Caki2 (cell line): ENCODE results near the gene EDEM1. TPM values are rescaled to one million over a fixed set of nuclear protein-coding genes. Genes with fewer than 3 reads are reported as not detected.
"Not testable (repeated sequence)": the region's sequence is repeated elsewhere in the genome, so short reads cannot be mapped to it uniquely, and the experiment has no call there.

Source experiments
- DNase-seq: peaks from one replicate; pipeline ENCODE4 v3.0.0-alpha.2; 2015; ENCODE audit warnings: low read depth
- in situ Hi-C: cut with HindIII; loops from 2 replicates; pipeline ENCODE4 v1.10.0; 2016; ENCODE audit warnings: low sequenced_read_pairs, low pct_unique_long_range_greater_than_20kb, mixed read lengths
- total RNA-seq: library from RNA; depleted of rRNA; stranded (reverse); fragments of >200 nt; shearing (Covaris generic); gene quantifications from 2 replicates; pipeline ENCODE4 v1.2.3, GENCODE V29; 2014; ENCODE audit warnings: low replicate concordance

The EDEM1 gene
- total RNA-seq, 1 experiment from 2014 or later: 15.9 TPM

DNA sequence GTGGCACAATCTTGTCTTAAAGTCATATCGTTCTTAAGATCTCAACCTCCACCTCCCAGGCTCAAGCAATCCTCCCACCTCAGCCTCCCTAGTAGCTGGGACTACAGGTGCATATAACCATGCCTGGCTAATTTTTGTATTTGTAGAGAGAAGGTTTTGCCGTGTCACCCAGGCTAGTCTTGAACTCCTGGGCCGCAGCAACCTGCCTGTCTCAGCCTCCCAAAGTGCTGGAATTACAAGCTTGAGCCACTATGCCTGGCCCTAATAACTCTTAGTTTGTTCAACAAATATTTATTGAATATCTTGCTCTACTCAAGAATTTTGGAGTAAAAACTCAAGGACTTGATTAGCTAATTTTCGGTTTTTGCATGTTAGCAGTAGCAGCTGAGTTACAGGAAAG lies 19.4 kb upstream of the EDEM1 start:
- DNase-seq: no peak
- in situ Hi-C loops: no loop called here

DNA sequence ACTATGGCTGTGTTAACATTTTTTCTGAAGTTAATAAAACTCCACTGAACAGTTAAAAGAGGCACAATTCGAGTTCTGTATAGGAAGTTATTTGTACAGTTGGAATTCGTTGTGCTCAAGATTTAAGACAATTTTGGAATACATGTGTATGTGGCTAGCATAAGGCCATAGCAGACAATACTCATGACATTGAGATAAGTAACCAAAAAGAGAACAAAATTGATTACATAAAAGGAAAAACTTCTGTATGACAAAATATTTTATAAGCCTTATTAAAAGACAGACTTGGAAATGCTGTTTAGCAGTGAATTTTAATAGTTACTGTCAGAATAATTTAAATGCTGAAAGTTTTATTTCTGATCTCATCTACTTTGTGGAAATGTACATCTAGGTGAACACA lies 17.7 kb upstream of the EDEM1 start:
- in situ Hi-C loops: no loop called here
- DNase-seq: no peak

DNA sequence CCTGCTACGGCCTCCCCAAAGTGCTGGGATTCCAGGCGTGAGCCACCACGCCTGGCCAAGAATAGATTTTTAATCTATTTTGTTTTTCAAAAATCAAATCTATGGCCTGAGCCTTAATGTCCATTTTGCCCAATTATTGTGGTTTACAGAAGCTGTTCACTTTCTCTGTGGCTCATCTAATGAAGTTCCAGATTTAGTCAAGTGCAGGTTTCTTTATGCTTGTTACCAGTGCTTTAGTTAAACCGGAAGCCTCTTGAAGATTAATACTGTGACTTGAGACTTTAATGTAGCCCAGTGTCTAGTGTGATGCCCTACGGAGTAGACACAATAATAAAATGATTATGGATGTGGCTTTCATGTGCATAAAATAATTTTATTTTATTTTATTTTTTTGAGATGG lies 16.5 kb upstream of the EDEM1 start:
- no peak for DNase-seq
- in situ Hi-C loops: no loop called here

DNA sequence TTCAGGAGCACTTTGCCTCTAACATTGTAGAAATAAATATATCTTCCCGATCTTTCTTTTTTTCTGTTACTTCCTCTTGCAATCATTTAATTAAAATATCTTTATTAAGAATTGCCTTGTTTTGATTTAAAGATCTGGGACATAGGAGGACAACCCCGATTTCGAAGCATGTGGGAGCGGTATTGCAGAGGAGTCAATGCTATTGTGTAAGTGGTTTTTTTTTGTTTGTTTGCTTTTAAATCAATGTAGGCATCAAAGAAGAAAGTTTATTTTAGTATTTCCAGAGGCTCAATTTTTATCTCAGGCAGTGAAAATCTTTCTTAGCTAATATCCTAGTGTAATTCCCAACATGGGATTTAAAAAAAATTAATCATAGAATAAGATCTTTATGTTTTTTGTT lies 15.5 kb upstream of the EDEM1 start:
- no peak for DNase-seq
- in situ Hi-C loops: no loop called here

DNA sequence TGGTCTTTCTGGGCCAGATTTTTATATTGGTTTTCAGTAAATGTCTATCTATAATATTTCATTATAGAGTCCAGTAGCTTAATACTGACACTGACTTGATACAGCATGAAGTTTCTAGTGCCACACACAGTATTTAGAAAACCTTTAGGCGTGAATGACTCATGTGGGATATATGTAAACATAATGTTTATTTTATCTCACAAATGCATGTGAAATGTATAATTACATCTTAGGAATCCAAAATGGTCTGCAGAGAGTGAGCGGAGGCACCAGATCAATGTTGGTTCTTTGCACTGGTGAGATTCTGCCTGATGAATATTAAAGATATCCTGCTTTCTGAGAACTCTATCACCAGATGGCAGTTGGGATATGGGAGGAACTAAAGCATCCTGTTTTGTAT lies 8.5 kb upstream of the EDEM1 start:
- in situ Hi-C loops, DNase-seq: not testable (repeated sequence)

DNA sequence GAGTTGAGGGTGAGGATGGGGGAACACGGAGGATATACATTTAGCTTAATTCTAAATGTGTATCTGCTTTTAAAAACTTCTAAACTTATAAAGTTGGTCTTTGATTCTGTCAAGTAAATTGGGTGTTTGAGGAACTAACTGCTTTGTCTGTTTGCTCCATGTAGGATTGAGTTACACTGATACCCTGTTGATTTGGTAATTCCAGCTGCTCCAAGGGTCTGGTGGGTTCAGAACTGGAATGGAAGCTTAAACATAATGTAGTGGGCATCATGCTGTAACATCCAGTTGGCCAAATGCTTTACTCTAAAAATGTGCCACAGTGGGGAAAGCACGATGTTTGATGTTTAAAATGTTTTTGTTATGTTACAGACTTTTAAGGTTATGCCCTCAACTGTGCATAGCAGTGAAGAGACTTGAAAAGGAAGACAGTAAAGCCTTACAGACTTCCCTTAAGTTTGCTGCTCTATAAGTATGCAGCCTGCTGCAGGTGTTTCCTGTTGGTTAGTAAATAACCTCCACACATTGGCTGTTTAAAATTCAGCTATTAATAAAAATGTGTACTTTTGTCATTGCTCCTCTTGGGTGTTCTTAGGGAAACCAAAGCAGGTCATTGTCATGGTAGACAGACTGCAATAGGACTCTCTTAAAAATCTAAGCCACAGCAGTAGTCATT lies 5.9 kb upstream of the EDEM1 start:
- in situ Hi-C loops: no loop called here
- DNase-seq: no peak

DNA sequence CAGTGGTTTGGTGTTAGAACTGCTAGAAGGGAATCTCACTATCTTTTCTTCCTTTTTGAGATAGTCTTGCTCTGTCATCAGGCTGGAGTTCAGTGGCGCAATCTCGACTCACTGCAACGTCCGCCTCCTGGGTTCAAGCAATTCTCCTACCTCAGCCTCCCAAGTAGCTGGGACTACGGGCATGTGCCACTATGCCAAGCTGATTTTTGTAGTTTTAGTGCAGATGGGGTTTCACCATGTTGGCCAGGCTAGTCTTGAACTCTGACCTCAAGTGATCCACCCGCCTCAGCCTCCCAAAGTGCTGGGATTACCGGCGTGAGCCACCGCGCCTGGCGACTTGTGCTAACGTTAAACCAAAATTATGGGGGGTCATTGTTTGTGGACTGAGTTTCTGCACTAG lies 3.8 kb upstream of the EDEM1 start:
- DNase-seq, in situ Hi-C loops: not testable (repeated sequence)

DNA sequence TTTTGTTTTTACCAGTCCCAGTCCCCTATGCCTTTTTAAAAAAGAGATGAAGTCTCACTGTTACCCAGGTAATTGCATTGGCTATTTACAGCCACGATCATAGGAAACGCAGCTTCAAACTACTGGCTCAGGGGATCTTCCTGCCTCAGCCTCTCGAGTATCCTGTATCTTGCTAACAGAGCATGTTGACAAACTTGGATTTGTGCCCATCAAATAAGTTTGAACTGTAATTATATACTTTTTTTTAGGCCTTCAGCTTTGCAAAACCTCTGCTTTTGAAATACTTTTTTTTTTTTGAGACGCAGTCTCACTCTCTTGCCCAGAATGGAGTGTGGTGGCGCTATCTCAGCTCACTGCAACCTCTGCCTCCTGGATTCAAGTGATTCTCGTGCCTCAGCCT lies 3.0 kb upstream of the EDEM1 start:
- in situ Hi-C loops: no loop called here
- DNase-seq: no peak

DNA sequence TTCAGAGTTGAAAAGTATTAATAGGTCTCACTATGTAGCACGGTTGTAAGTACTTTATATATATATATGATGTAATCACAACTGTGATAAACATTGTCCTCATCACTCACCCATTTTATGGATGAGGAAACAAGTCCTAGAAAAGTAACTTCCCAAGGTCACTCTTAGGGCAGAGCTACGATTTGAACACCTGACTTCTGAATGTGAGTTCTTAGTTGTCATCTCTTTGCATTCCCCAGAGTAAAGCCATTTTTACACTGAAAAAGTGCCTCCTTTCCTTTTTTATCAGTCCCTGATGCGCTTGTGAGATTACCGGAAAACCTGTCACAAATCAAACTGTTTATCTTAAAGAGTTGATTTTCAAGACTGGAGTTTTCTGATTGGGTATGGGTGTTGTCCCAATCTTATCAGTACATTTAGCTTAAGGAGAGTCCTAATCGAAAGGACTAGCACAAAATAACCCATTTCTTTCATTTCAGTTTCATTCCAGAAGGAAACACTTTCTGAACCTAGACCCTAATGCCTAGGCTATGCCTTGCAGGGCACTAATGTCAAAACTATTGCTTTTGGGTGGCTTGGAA lies 2.3 kb upstream of the EDEM1 start:
- in situ Hi-C loops: no loop called here
- DNase-seq: no peak

DNA sequence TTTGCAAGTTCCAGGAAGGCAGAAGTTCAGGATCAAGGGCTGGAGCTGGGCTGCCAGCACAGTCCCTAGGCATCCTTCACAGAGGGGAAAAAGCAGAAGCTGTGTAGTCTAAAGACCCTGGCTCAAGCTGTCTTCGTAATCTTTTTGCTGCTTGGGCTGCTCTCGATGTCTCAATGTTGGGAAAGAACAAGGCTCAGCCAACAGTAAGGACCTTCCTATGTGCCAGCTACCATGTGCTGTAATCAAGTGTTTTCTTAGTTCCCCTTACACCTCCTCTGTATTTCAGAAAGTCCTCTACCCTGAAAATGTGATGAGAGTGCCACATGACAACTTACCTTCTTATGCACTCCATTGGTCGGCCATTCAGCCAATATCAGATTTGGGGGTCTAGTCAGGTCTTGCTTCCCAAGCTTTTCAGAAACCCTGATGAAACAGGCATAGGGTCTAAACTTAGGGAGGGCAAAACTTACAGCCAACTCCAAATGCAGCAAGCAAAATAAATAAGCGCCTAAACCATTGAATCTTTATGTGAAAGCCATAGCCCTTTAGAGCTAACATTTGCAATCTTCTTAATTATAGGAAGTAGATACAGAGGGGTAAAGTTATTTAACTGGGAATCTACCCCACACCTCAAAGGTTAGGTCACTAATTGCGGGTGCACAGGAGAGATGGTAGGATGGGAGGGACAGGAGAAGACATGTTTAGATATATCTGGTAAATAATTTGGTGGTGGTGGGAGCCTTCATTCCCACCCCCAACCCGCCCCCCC lies 1.2 kb upstream of the EDEM1 start:
- in situ Hi-C loops: no loop called here

DNA sequence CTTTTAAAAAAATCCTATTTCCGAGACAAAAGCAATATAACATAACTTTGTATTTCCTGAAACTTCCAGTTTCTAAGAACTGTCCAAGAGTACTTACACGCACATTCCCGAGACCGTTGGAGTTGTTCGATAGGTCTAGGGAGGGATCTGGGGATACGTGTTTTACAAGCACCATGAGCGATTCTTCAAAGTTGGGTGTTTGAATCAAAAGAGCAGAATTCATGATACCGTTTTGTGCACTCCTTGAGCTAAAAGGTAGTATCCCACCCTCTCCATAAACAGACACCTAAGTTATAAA lies 700 bp upstream of the EDEM1 start:
- DNase-seq: no peak
- in situ Hi-C loops: no loop called here

More for the DNA sequence above, 1.2 kb upstream of the EDEM1 start:
- no peak for DNase-seq

DNA sequence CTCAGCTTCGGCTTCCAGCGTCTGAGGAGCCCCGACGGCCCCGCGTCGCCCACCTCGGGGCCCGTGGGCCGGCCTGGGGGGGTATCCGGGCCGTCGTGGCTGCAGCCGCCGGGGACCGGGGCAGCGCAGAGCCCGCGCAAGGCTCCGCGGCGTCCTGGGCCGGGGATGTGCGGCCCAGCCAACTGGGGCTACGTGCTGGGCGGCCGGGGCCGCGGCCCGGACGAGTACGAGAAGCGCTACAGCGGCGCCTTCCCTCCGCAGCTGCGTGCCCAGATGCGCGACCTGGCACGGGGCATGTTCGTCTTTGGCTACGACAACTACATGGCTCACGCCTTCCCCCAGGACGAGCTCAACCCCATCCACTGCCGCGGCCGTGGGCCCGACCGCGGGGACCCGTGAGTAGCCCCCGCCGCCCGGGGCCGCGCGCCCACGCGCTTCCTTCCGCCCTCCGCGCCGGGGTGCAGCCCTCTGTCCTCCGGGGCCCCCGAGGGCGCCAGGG lies 462 bp downstream of the EDEM1 start:
- no peak for DNase-seq
- in situ Hi-C loops: no loop called here

DNA sequence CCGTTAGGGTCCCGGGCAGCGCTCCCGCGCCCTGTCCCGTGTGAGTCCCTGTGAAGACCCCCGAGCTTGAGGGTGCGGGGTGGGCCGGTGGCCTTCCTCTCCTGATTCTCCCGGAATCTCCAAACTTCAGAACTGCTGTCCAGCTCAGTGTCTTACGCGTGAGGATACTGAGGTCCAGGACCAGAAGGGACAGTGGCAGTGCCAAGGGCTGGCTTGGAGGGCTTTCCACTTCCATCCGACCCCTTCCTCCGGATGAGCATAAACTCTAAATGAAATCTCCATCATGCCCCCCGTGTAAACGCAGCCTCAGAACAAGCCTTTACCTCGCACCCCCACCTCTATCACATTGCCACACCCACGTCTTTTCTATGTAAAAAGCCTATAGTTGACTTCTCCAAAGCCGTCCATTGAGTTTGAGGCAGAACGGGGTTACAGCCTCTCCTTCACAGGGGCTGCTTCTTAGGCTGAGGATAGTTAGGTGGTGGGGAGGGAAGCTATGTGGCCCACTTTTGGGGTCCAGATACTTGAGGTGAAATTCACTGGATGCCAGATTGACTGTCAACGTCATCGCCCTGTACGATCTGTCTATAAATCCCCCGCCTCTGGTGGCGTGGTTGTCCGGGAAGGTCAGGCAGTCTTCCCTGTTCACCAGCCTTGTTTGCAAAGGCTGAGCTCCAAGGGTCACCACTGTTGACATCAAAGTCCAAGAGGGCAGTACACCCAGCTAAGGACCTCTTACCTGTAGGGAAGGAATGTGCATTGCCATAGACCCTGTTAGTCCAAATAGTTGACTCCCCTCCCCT lies 1.1 kb downstream of the EDEM1 start:
- in situ Hi-C loops: no loop called here
- DNase-seq: peak; percentile 53

DNA sequence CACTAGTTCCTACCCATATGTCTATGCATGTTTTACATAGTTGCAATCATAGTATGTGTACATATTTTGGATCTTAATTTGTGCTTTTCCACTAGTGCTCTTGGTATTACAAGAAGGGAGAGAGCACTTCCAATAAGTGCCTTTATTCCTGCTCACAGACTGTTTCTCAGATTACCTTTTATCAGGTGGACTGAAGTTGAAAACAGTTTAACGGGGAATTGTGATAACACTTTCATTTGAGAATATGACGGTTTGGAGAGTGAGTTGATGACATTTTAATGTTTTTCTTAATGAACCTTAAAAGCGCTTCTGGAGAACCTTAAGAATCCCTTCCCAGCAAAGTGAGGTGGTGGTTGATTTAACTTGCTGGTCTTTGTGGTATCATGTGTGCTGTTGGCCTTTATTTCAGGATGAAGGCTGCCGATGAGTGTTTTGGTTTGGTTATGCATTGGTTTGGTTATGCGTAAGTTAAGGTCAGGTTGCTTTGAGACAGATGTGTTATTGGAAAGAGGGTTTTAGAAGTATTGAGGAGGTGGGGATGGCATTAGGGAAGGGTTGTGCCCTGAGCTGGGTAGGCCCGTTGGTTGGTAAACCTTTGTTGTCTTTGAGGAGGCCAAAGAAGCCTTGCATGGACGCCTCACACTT lies 2.8 kb downstream of the EDEM1 start:
- in situ Hi-C loops: no loop called here
- DNase-seq: no peak

DNA sequence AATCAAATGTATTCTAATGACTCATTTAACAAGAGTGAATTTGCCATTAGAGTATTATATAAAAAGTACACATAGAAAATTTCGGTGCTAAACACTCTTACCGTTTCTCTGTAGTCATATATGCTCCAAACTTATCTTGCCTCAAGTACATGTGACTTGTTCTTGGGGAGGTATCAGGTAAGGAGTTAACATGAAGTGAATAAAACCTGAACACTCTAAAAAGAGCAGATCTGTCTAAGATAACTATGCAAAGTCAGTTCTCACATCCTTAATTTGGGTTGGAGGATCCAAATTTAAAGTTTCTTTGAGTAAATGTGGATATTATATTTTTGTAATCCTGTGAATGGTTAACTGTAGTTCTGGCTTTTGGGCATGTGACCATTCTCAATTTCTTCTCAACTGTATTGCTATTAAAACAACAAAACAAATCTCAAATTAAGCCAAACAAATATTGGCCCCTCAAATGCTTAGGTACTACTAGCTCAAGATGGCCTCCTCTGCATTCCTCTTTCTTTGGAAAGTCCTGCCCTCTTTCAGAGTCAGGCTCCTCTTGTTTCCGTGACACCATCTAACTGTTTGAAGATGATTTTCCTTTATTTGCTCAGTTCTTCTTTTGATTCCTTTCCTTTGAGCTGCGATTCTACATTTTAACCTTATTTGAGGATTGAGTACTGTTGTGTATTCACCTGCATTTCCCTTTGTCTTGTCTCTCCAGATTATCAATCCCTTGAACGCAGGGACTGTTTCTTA lies 4.2 kb downstream of the EDEM1 start:
- in situ Hi-C loops: no loop called here
- no peak for DNase-seq

DNA sequence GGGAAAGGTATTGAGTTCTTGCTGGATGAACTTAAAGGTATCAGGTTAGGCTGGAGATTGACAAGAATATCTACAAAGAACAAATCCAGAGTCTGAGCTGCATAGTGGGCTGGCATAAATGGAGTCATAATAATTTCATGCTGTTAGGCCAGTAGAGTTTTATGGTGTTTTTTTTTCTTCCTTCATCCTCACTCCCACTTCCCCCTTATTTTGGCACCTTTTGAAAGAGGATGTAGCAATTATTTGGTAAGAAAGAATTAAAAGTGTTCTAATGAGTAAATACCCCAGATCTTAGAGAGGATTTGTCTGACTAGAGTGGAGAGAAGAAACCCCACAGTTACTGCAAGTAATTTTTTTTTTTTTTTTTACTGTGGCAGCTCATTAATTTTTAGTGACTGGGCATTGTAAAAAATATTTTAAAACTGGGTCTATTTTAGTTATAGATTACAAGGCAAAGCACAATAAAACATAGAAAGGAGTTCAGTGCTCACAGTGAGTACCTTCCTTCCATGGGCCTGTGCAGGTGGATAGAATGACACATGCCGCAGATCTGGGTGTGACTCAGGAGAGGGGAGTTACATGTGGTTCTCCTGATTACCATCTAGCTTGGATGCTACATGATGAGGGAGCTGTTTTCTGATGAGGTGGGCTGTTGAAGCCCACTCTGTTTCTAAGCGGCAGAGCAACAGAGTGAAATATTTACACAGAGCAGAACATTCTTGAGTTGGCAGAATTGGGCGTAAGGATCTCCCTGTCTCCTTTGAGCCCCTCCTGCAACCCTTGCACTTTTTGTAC lies 5.3 kb downstream of the EDEM1 start:
- no peak for DNase-seq
- in situ Hi-C loops: no loop called here

DNA sequence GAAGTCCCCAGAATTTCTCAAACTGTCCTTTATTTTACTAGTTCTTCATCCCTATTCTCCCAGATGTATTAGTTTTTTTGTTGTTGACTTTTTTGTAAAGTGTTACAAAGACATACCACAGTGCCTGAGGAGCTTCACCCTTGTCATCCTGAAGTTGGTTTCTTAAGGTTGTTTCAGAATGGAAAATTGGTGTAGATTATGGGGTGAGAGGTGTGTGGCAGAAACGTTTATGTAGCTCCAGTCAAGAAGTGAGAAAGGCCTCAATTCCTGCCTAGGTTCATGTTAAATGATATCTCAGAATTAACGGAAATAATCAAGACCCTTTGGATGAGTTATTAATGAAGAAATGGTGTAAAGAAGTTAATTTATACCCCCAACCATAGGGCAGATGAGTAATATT lies 6.8 kb downstream of the EDEM1 start:
- no peak for DNase-seq
- in situ Hi-C loops: no loop called here
